Measurements from ENCODE around the gene SLC46A2. TPM values are rescaled to one million over a fixed set of nuclear protein-coding genes. Genes with fewer than 3 reads are reported as not detected.

SLC46A2 gene
- total RNA-seq, 2 experiments from 2014 or later, result not detected

- Mint-ChIP-seq H3K4me3 (no peak overlapping the region), H3K36me3 (ENCODE audit: low read depth) (no peaks in the 10 kb centered on the region), H3K27me3 (no peaks in the 10 kb centered on the region), H3K9me3 (no peaks in the 10 kb centered on the region), H3K27ac (no peak overlapping the region), H3K4me1 (peaks cover 9% of the 10 kb centered on the region)
- DNase-seq, result no peak
- ChIA-PET CTCF (no interaction called here), POLR2A (no interaction called here)
Measured at GRCh38 chr9:112849363-112849922, 41.2 kb downstream of the SLC46A2 start.

GRCh38 chr9:112848316-112849151 lies 42.1 kb downstream of the SLC46A2 start:
- H3K4me3 Mint-ChIP-seq, result no peak overlapping the region
- DNase-seq, result no peak
- peaks cover 12% of the 10 kb centered on the region for H3K4me1 Mint-ChIP-seq
- ChIA-PET POLR2A (no interaction called here), CTCF (no interaction called here)
- H3K36me3 Mint-ChIP-seq (ENCODE audit: low read depth), result no peaks in the 10 kb centered on the region
- no peaks in the 10 kb centered on the region for H3K9me3 Mint-ChIP-seq
- no peak overlapping the region for H3K27ac Mint-ChIP-seq
- H3K27me3 Mint-ChIP-seq, result no peaks in the 10 kb centered on the region

- ChIA-PET POLR2A (no interaction called here), CTCF (interaction anchor here (1.9 kb wide), 1 partner anchor 8 kb away, joined by 5 read pairs; no protein-coding TSS in a partner anchor)
- Mint-ChIP-seq H3K36me3 (ENCODE audit: low read depth) (no peaks in the 10 kb centered on the region), H3K27me3 (no peaks in the 10 kb centered on the region), H3K4me1 (peaks cover 12% of the 10 kb centered on the region), H3K27ac (no peak overlapping the region), H3K9me3 (no peaks in the 10 kb centered on the region), H3K4me3 (no peak overlapping the region)
- DNase-seq, result no peak
Measured at GRCh38 chr9:112846528-112847488, 43.9 kb downstream of the SLC46A2 start.

- H3K27ac Mint-ChIP-seq, result no peak overlapping the region
- DNase-seq, result peak; percentile 72
- POLR2A ChIA-PET, result no interaction called here
- H3K4me3 Mint-ChIP-seq, result no peak overlapping the region
- H3K4me1 Mint-ChIP-seq, result peaks cover 12% of the 10 kb centered on the region
- no peaks in the 10 kb centered on the region for H3K36me3 Mint-ChIP-seq (ENCODE audit: low read depth)
- no peaks in the 10 kb centered on the region for H3K9me3 Mint-ChIP-seq
- no peaks in the 10 kb centered on the region for H3K27me3 Mint-ChIP-seq
- CTCF ChIA-PET, result interaction anchor here (1.2 to 2.8 kb wide), 3 partner anchors 10 to 58 kb away, joined by 3 to 16 read pairs (median 5); no protein-coding TSS in a partner anchor
Measured at GRCh38 chr9:112844771-112845542, 45.7 kb downstream of the SLC46A2 start.

GRCh38 chr9:112842555-112842954 lies 48.1 kb downstream of the SLC46A2 start:
- ChIA-PET CTCF (no interaction called here), POLR2A (no interaction called here)
- Mint-ChIP-seq H3K36me3 (ENCODE audit: low read depth) (peaks cover 5% of the 10 kb centered on the region), H3K27me3 (no peaks in the 10 kb centered on the region), H3K9me3 (no peaks in the 10 kb centered on the region), H3K4me3 (no peak overlapping the region), H3K27ac (no peak overlapping the region), H3K4me1 (peaks cover 11% of the 10 kb centered on the region)
- DNase-seq, result no peak

- POLR2A ChIA-PET, result no interaction called here
- CTCF ChIA-PET, result interaction anchor here (0.6 to 0.8 kb wide), 2 partner anchors 68 to 1178 kb away, joined by 3 read pairs; no protein-coding TSS in a partner anchor
- Mint-ChIP-seq H3K27me3 (no peaks in the 10 kb centered on the region), H3K9me3 (no peaks in the 10 kb centered on the region), H3K4me3 (no peak overlapping the region), H3K27ac (no peak overlapping the region), H3K36me3 (ENCODE audit: low read depth) (peaks cover 11% of the 10 kb centered on the region), H3K4me1 (peaks cover 11% of the 10 kb centered on the region)
- DNase-seq, result no peak
Measured at GRCh38 chr9:112841261-112841660, 49.4 kb downstream of the SLC46A2 start.

GRCh38 chr9:112839331-112839730 lies 51.3 kb downstream of the SLC46A2 start:
- Mint-ChIP-seq H3K27ac (no peak overlapping the region), H3K4me1 (peaks cover 3% of the 10 kb centered on the region), H3K4me3 (no peak overlapping the region), H3K9me3 (no peaks in the 10 kb centered on the region), H3K36me3 (ENCODE audit: low read depth) (peaks cover 11% of the 10 kb centered on the region), H3K27me3 (no peaks in the 10 kb centered on the region)
- no peak for DNase-seq
- ChIA-PET CTCF (interaction anchor here (1.5 kb wide), 1 partner anchor 64 kb away, joined by 6 read pairs; no protein-coding TSS in a partner anchor), POLR2A (no interaction called here)

- DNase-seq, result no peak
- Mint-ChIP-seq H3K27me3 (no peaks in the 10 kb centered on the region), H3K9me3 (no peaks in the 10 kb centered on the region), H3K4me3 (no peak overlapping the region), H3K27ac (no peak overlapping the region), H3K4me1 (no peaks in the 10 kb centered on the region), H3K36me3 (ENCODE audit: low read depth) (peaks cover 11% of the 10 kb centered on the region)
- CTCF ChIA-PET, result interaction anchor here (0.6 to 1.5 kb wide), 2 partner anchors 65 to 395 kb away, joined by 3 to 6 read pairs; no protein-coding TSS in a partner anchor
- POLR2A ChIA-PET, result no interaction called here
Measured at GRCh38 chr9:112838342-112838741, 52.3 kb downstream of the SLC46A2 start.

GRCh38 chr9:112836394-112836793 lies 54.3 kb downstream of the SLC46A2 start:
- ChIA-PET CTCF (interaction anchor here (1.5 kb wide), 1 partner anchor 67 kb away, joined by 6 read pairs; no protein-coding TSS in a partner anchor), POLR2A (no interaction called here)
- H3K4me1 Mint-ChIP-seq, result peaks cover 4% of the 10 kb centered on the region
- DNase-seq, result no peak
- peaks cover 11% of the 10 kb centered on the region for H3K36me3 Mint-ChIP-seq (ENCODE audit: low read depth)
- no peak overlapping the region for H3K4me3 Mint-ChIP-seq
- no peaks in the 10 kb centered on the region for H3K27me3 Mint-ChIP-seq
- no peak overlapping the region for H3K27ac Mint-ChIP-seq
- H3K9me3 Mint-ChIP-seq, result no peaks in the 10 kb centered on the region

- H3K4me1 Mint-ChIP-seq, result peaks cover 13% of the 10 kb centered on the region
- H3K27ac Mint-ChIP-seq, result no peak overlapping the region
Measured at GRCh38 chr9:112833081-112833480, 57.6 kb downstream of the SLC46A2 start.

GRCh38 chr9:112831969-112832368 lies 58.7 kb downstream of the SLC46A2 start:
- CTCF ChIA-PET, result no interaction called here
- no peak overlapping the region for H3K27ac Mint-ChIP-seq
- no peak for DNase-seq
- peaks cover 6% of the 10 kb centered on the region for H3K36me3 Mint-ChIP-seq (ENCODE audit: low read depth)
- no peaks in the 10 kb centered on the region for H3K9me3 Mint-ChIP-seq
- POLR2A ChIA-PET, result no interaction called here
- peaks cover 13% of the 10 kb centered on the region for H3K4me1 Mint-ChIP-seq
- H3K27me3 Mint-ChIP-seq, result no peaks in the 10 kb centered on the region
- no peak overlapping the region for H3K4me3 Mint-ChIP-seq

More at GRCh38 chr9:112833081-112833480, 57.6 kb downstream of the SLC46A2 start:
- no peaks in the 10 kb centered on the region for H3K9me3 Mint-ChIP-seq
- ChIA-PET CTCF (interaction anchor here (0.6 kb wide), 1 partner anchor 950 kb away, joined by 4 read pairs; no protein-coding TSS in a partner anchor), POLR2A (no interaction called here)
- no peak for DNase-seq
- no peaks in the 10 kb centered on the region for H3K27me3 Mint-ChIP-seq
- no peak overlapping the region for H3K4me3 Mint-ChIP-seq
- peaks cover 6% of the 10 kb centered on the region for H3K36me3 Mint-ChIP-seq (ENCODE audit: low read depth)

GRCh38 chr9:112831281-112831851 lies 59.3 kb downstream of the SLC46A2 start:
- ChIA-PET POLR2A (no interaction called here), CTCF (interaction anchor here (2.2 kb wide), 1 partner anchor 12 kb away, joined by 5 read pairs; no protein-coding TSS in a partner anchor)
- H3K4me3 Mint-ChIP-seq, result no peak overlapping the region

More at GRCh38 chr9:112831281-112831851, 59.3 kb downstream of the SLC46A2 start:
- no peaks in the 10 kb centered on the region for H3K9me3 Mint-ChIP-seq
- peaks cover 13% of the 10 kb centered on the region for H3K4me1 Mint-ChIP-seq
- DNase-seq, result peak; percentile 12
- H3K27me3 Mint-ChIP-seq, result no peaks in the 10 kb centered on the region
- peak overlapping the region; percentile 41 for H3K27ac Mint-ChIP-seq
- H3K36me3 Mint-ChIP-seq (ENCODE audit: low read depth), result no peaks in the 10 kb centered on the region

Data from activated CD4-positive, alpha-beta T cell treated with anti-CD3 and anti-CD28 coated beads, Interleukin-2, amount 10 ng/mL, durations not matched to agents 7 days and 5 days (primary cell).